K562 (cell line): ENCODE measurements around the gene ADD1. TPM values are rescaled to one million over a fixed set of nuclear protein-coding genes. Genes with fewer than 3 reads are reported as not detected.
A peak's percentile ranks its signal among the peaks of the same experiment; 100 is the strongest.

Experiments
- CREB1 ChIP-seq, 2 experiments: sonication (generic) in 1 of 2; formaldehyde crosslinking in 1 of 2; IDR thresholded peaks; 2 replicates each; pipeline versions ENCODE4 v1.6.1 to v1.8.0; 2012 to 2022; ENCODE audit warnings: inconsistent platforms in 1 of 2, mild to moderate bottlenecking in 1 of 2, missing genetic modification reagents in 1 of 2, moderate library complexity in 1 of 2
- FOXJ2 ChIP-seq: fragments of 200-800 bp; sonication (Bioruptor generic); IDR thresholded peaks from 2 replicates; pipeline ENCODE4 v1.6.1; 2016; ENCODE audit warnings: missing genetic modification characterization, missing compliant biosample characterization
- HDAC2 ChIP-seq: fragments of 450-650 bp; IDR thresholded peaks from 2 replicates; pipeline ENCODE4 v1.6.1; 2016; ENCODE audit warnings: mild to moderate bottlenecking
- HDAC3 ChIP-seq: fragments of 450-650 bp; IDR thresholded peaks from 2 replicates; pipeline ENCODE4 v1.6.1; 2018; ENCODE audit warnings: borderline replicate concordance, mild to moderate bottlenecking, moderate library complexity; ENCODE audit not compliant: partially characterized antibody
- MAFF ChIP-seq: IDR thresholded peaks from 2 replicates; pipeline ENCODE4 v1.6.1; 2012; ENCODE audit warnings: low read length, improper control_type of control experiment
- MYC ChIP-seq, 2 experiments: fragments of 250-450 bp in 1 of 2; sonication (Bioruptor Pico) in 1 of 2; IDR thresholded peaks; 2 replicates each; pipeline versions ENCODE4 v1.5.1 to v1.6.1; 2012 to 2021; ENCODE audit warnings: low read depth in 2 of 2, borderline replicate concordance in 1 of 2, improper control_type of control experiment in 1 of 2, low read length in 1 of 2, mild to moderate bottlenecking in 1 of 2, moderate library complexity in 1 of 2
- PCBP1 ChIP-seq: fragments of 200-400 bp; formaldehyde crosslinking; IDR thresholded peaks from 2 replicates; pipeline ENCODE4 v1.6.1; 2018; ENCODE audit warnings: mild to moderate bottlenecking, low read depth, low read length; ENCODE audit not compliant: poor library complexity, severe bottlenecking
- PTBP1 ChIP-seq: fragments of 200-400 bp; formaldehyde crosslinking; IDR thresholded peaks from 2 replicates; pipeline ENCODE4 v1.6.1; 2017; ENCODE audit warnings: low read depth, low read length
- RBM14 ChIP-seq: fragments of 200-400 bp; formaldehyde crosslinking; IDR thresholded peaks from 2 replicates; pipeline ENCODE4 v1.6.1; 2018; ENCODE audit warnings: low read depth, mild to moderate bottlenecking, low read length, moderate library complexity, borderline replicate concordance; ENCODE audit not compliant: insufficient read depth
- SIX5 ChIP-seq, 2 experiments: IDR thresholded peaks; 2 replicates each; pipeline ENCODE4 v1.6.1; 2011; ENCODE audit warnings: low read length in 2 of 2, borderline replicate concordance in 1 of 2, low read depth in 1 of 2, mild to moderate bottlenecking in 1 of 2, moderate library complexity in 1 of 2; ENCODE audit not compliant: insufficient read depth in 1 of 2
- SMAD3 ChIP-seq: fragments of 450-650 bp; formaldehyde crosslinking; conservative IDR thresholded peaks from 2 replicates; pipeline ENCODE4 v1.4.0; 2020; ENCODE audit warnings: mild to moderate bottlenecking
- TOE1 ChIP-seq, 2 experiments: fragments of 450-650 bp in 1 of 2; sonication (generic) in 1 of 2; formaldehyde crosslinking in 1 of 2; IDR thresholded peaks; 2 replicates each; pipeline versions ENCODE4 v1.7.1 to v1.8.0; 2016 to 2022; ENCODE audit warnings: borderline replicate concordance in 2 of 2, mild to moderate bottlenecking in 2 of 2, antibody characterized with exemption in 1 of 2, inconsistent platforms in 1 of 2, low read depth in 1 of 2, missing genetic modification reagents in 1 of 2, moderate library complexity in 1 of 2
- ZNF12 ChIP-seq: sonication (generic); formaldehyde crosslinking; IDR thresholded peaks from 2 replicates; pipeline ENCODE4 v1.4.0; 2020; ENCODE audit warnings: mild to moderate bottlenecking, missing genetic modification reagents
- ZNF695 ChIP-seq: fragments of 450-650 bp; formaldehyde crosslinking; IDR thresholded peaks from 2 replicates; pipeline ENCODE4 v1.4.0; 2020; ENCODE audit warnings: mild to moderate bottlenecking, moderate library complexity
- ZNF707 ChIP-seq: fragments of 250-450 bp; sonication (Bioruptor Pico); conservative IDR thresholded peaks from 2 replicates; pipeline ENCODE4 v1.8.0; 2022; ENCODE audit warnings: inconsistent platforms, mild to moderate bottlenecking, moderate library complexity
- polyA plus RNA-seq, 8 experiments: library from polyadenylated mRNA; depleted of rRNA in 4 of 8; stranded (reverse) in 5 of 8; unstranded in 3 of 8; fragments of >200 nt; fragmentation: Nextera tagmentation in 2 of 8; fragmentation: Illumina TruSeq in 1 of 8; extraction: Ambion mirVana in 2 of 8; extraction: Trizol in 1 of 8; gene quantifications; 2 replicates each; pipeline versions ENCODE4 v1.2.1 to v1.2.3, GENCODE V29; 2011 to 2014; ENCODE audit warnings: inconsistent platforms in 1 of 8, missing spikeins in 1 of 8
- total RNA-seq, 7 experiments: library from RNA; depleted of rRNA in 6 of 7; stranded (reverse); fragments of >200 nt in 6 of 7; fragmentation: Illumina TruSeq in 2 of 7; extraction: Trizol in 2 of 7; gene quantifications; 2 replicates each; pipeline versions ENCODE4 v1.2.1 to v1.2.3, GENCODE V29; 2011 to 2021; ENCODE audit warnings: low replicate concordance in 1 of 7
- TF ChIP-seq, protein P1 (sequence below), 2 experiments: fragments of 250-450 bp in 1 of 2; fragments of 450-650 bp in 1 of 2; sonication (Bioruptor Pico) in 1 of 2; IDR thresholded peaks; 2 replicates each; pipeline versions ENCODE4 v1.6.1 to v1.8.0; 2016 to 2021; ENCODE audit warnings: mild to moderate bottlenecking in 2 of 2, moderate library complexity in 2 of 2, missing compliant biosample characterization in 1 of 2, missing genetic modification characterization in 1 of 2
- TF ChIP-seq, protein P2 (sequence below): fragments of 250-450 bp; sonication (Bioruptor Pico); IDR thresholded peaks from 2 replicates; pipeline ENCODE4 v1.4.0; 2020
- TF ChIP-seq, protein P3 (sequence below): fragments of 250-450 bp; sonication (Bioruptor Pico); IDR thresholded peaks from 2 replicates; pipeline ENCODE4 v1.8.0; 2021; ENCODE audit warnings: borderline replicate concordance, mild to moderate bottlenecking, moderate library complexity; ENCODE audit not compliant: poor library complexity, severe bottlenecking

ADD1 gene
- total and polyA plus RNA-seq, 9 of the 15 experiments (the other 6 are each of a cell fraction or from before 2014, with no cell fraction given), result 17.5 to 153 (median 74.0) TPM

DNA sequence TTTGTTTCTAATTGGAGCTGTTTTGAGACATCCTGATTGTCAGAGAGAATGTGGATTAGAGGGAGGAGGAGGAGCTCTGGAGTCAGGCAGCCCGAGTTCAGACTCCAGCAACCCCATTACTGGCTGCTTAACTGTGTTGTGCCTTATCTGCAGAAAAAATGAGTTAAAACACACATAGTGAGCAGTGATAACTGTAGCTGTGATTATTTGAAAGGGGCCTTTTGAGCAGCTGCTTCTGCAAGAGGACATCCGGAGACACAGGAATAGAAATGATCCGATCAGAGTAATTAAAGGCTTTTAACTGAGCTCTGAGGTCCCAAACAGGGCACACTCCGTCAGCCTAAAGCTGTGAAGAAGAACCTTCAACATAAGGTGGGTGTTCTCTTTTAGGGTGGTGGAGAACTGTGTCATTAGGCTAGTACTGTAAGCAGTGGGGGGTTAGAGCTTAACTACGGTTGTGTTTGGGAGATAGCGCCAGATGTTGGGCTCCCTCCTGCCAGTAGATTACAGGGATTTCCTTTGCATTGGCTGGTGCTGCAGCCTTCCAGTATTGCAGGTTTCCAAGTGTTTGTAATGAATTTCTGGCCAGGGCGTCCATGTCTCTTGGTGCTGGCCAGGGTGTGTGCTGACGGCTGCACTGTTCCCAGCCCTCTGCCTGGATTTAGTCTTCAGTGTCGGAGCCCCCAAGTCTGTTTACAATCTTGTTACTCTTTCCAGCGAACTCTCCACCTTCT is 24.3 kb downstream of the ADD1 start (continued):
- TF ChIP-seq TOE1 (IDR thresholded peaks at IDR 0.05; ENCODE audit: borderline replicate concordance) (no peak), TOE1 (CRISPR knock-in tag; IDR thresholded peaks at IDR 0.05; ENCODE audit: borderline replicate concordance, low read depth) (no peak), HDAC3 (peak; percentile 79), RBM14 (no peak), CREB1 (IDR thresholded peaks at IDR 0.05) (peak; percentile 64; the same call in 1 of the 2 replicates), CREB1 (CRISPR knock-in tag; IDR thresholded peaks at IDR 0.05) (peak; percentile 47; the same call in 1 of the 2 replicates), PTBP1 (no peak), SIX5 (IDR thresholded peaks at IDR 0.05; ENCODE audit: borderline replicate concordance in 1 of 2, insufficient read depth in 1 of 2, low read depth in 1 of 2, low read length in 2 of 2) (no peak), MAFF (no peak), ZNF707 (no peak), SMAD3 (CRISPR knock-in tag) (no peak), HDAC2 (peak; percentile 99), ZNF695 (CRISPR knock-in tag) (no peak), FOXJ2 (tag) (no peak; the same call in 1 of the 2 replicates), ZNF12 (CRISPR knock-in tag) (no peak), MYC (IDR thresholded peaks at IDR 0.05; ENCODE audit: low read depth, low read length) (peak; percentile 9; the same call in 1 of the 2 replicates), MYC (CRISPR knock-in tag; IDR thresholded peaks at IDR 0.05; ENCODE audit: borderline replicate concordance, low read depth) (no peak), PCBP1 (no peak)
- TF ChIP-seq, protein P1, sequence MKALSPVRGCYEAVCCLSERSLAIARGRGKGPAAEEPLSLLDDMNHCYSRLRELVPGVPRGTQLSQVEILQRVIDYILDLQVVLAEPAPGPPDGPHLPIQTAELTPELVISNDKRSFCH (CRISPR knock-in tag; IDR thresholded peaks at IDR 0.05), result no peak
- TF ChIP-seq, protein P1 (tag; IDR thresholded peaks at IDR 0.05), result peak; percentile 54; the same call in 1 of the 2 replicates
- TF ChIP-seq, protein P2, sequence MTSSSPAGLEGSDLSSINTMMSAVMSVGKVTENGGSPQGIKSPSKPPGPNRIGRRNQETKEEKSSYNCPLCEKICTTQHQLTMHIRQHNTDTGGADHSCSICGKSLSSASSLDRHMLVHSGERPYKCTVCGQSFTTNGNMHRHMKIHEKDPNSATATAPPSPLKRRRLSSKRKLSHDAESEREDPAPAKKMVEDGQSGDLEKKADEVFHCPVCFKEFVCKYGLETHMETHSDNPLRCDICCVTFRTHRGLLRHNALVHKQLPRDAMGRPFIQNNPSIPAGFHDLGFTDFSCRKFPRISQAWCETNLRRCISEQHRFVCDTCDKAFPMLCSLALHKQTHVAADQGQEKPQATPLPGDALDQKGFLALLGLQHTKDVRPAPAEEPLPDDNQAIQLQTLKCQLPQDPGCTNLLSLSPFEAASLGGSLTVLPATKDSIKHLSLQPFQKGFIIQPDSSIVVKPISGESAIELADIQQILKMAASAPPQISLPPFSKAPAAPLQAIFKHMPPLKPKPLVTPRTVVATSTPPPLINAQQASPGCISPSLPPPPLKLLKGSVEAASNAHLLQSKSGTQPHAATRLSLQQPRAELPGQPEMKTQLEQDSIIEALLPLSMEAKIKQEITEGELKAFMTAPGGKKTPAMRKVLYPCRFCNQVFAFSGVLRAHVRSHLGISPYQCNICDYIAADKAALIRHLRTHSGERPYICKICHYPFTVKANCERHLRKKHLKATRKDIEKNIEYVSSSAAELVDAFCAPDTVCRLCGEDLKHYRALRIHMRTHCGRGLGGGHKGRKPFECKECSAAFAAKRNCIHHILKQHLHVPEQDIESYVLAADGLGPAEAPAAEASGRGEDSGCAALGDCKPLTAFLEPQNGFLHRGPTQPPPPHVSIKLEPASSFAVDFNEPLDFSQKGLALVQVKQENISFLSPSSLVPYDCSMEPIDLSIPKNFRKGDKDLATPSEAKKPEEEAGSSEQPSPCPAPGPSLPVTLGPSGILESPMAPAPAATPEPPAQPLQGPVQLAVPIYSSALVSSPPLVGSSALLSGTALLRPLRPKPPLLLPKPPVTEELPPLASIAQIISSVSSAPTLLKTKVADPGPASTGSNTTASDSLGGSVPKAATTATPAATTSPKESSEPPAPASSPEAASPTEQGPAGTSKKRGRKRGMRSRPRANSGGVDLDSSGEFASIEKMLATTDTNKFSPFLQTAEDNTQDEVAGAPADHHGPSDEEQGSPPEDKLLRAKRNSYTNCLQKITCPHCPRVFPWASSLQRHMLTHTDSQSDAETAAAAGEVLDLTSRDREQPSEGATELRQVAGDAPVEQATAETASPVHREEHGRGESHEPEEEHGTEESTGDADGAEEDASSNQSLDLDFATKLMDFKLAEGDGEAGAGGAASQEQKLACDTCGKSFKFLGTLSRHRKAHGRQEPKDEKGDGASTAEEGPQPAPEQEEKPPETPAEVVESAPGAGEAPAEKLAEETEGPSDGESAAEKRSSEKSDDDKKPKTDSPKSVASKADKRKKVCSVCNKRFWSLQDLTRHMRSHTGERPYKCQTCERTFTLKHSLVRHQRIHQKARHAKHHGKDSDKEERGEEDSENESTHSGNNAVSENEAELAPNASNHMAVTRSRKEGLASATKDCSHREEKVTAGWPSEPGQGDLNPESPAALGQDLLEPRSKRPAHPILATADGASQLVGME, result no peak
- TF ChIP-seq, protein P3, sequence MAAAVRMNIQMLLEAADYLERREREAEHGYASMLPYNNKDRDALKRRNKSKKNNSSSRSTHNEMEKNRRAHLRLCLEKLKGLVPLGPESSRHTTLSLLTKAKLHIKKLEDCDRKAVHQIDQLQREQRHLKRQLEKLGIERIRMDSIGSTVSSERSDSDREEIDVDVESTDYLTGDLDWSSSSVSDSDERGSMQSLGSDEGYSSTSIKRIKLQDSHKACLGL (CRISPR knock-in tag), result no peak
